HG03060 (cell line): Measurements from ENCODE around the gene SORCS1.

Experiments
- ATAC-seq: cut with Tn5 transposase; IDR thresholded peaks from one replicate; pipeline ENCODE4 v1.9.1; 2021; ENCODE audit warnings: low read depth, moderate number of reproducible peaks; ENCODE audit not compliant: unreplicated experiment

The SORCS1 gene

GRCh38 chr10:106775127-106775526, 389.4 kb downstream of the SORCS1 start:
- no peak for ATAC-seq

GRCh38 chr10:106772957-106773356, 391.5 kb downstream of the SORCS1 start:
- no peak for ATAC-seq

- ATAC-seq: no peak
Measured at GRCh38 chr10:106771154-106771553, 393.4 kb downstream of the SORCS1 start.

DNA sequence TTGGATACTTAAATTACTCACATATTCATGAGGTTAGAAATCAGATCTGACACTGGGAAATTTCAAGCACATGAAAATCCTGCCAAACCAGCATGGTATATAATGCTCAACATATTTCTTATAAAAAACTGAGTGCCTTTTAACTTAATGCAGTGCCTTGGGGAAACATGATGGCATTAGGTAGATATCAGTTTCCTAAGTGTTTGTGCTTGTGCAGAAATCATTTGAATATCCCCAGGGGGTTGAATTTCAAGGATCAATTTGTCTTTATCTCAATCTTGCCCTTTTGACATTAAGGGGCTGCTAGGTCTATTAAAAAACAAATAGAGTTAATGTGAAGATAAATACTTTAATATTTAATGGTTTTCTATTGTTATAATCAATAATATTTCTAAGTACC, 396.3 kb downstream of the SORCS1 start:
- ATAC-seq: no peak

- no peak for ATAC-seq
Measured at GRCh38 chr10:106765928-106766327, 398.6 kb downstream of the SORCS1 start.

DNA sequence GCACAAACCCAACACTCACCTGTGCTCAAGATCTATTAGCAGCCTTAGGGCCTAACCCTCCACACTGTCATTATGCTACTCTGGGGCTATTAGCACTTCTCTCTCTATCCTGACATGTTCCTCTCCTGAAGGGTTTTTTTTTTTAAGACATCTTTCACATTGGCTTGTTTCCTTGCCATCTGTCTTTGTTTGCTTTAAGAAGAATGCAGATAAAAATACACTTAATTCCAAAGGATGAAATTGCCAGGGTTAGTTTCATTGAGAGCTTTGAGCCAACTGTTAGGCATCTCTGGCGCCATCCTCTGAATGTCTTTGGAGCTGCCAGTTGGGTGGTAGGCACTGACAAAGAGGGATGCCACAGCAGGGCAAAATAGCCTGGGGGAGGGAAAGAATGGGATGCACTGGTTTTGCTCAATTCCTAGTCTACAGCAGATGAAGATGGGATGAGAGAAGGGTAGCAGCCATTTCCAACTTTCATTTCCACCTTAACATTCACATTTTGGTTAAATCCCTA, 399.2 kb downstream of the SORCS1 start:
- ATAC-seq: no peak

DNA sequence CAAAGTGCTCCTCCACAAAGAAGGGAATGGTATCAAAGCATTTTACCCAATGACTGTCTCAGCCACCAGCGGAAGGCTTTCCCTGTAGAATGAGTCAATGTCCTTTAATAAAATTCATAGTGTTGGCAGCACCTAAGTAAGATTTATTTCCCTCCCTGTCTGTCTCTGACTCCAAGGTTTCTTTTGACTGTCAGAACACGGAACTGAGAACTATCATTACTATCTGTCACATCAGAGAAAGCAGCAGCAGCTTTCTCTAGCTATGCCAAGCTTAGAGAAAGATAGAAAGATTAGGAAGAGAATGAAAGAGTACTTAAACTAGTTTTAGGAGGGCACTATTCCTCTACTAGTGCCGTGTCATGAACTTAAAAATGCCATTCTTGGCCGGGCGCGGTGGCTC, 400.1 kb downstream of the SORCS1 start:
- ATAC-seq: no peak

DNA sequence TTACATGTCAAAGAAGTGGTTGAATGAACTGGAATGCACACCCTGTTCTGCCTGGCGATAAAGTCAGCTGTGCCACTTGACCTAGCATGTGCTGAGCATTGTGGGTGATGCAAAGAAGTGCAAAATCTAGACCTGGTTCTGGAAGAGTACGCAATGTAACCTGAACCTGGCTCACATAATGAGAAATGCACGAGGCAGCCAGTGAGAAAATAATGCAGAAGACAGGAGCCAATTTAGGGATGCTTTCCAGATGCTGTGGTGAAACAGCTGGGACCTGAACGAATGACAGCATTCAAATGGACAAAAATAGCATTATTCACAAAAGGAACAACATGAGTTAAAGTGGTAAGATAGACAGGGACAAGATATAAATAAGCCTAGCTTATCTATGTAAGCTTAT, 402.6 kb downstream of the SORCS1 start:
- ATAC-seq: no peak

DNA sequence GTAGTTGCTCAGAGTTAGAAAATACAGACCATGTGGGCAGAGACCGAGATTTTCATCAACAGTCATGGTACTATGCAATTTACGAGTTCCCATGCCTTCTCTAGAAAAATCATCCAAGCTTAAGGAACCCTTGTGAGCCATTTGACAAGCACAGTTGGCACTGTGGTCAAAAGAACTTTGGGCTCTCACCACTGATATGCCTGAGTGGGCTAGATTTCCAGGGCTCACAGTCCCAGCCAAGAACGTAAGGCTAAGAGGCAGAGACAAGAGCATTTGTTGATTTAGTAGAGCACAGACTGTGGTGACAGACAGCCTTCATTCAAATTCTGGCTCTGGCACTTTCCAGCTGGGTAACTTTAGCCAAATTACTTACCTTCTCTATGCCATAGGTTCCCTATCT, 407.0 kb downstream of the SORCS1 start:
- ATAC-seq: no peak

- no peak for ATAC-seq
Measured at GRCh38 chr10:106751091-106751490, 413.4 kb downstream of the SORCS1 start.

- ATAC-seq: no peak
Measured at GRCh38 chr10:106746868-106747267, 417.6 kb downstream of the SORCS1 start.

DNA sequence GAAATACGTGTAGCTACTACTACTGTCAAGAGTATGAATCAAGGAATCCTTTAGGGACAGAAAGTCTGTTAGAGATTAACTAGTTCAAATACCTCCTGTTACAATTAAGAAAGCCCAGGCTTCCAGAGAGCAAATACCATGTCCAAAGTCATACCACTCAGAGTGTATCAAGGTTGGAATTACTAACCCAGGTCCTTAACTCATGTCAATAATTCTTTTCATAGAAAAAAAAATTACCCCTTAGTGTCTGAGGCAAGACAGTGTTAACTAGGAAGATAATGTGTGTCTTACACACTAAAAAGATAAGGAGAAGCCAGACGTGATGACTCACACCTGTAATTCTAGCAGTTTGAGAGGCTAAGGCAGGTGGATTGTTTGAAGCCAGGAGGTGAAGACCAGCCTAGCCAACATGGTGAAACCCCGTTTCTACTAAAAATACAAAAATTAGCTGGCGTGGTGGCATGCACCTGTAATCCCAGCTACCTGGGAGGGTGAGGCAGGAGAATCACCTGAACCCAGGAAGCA, 423.4 kb downstream of the SORCS1 start:
- ATAC-seq: no peak

- no peak for ATAC-seq
Measured at GRCh38 chr10:106740071-106740470, 424.4 kb downstream of the SORCS1 start.

GRCh38 chr10:106734220-106734619, 430.3 kb downstream of the SORCS1 start:
- ATAC-seq: no peak

DNA sequence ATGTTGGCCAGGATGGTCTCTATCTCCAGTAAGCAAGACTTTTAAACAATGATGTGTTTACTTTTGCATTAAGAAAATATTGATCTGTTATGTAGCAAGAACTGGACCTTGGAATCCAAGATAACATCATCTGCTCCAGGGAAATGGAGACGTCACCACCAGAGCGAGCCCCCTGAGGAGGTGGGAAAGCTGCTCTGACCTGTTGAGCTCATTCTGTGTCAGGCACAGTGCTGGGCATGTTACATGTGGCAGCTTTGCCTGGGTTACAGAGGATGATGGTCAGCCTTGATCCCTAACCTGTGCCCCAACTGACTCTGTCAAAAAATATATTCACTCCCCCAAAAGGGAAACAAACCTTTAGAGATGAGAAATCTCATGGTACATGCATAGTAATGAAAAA, 436.3 kb downstream of the SORCS1 start:
- ATAC-seq: no peak

GRCh38 chr10:106727170-106727569, 437.3 kb downstream of the SORCS1 start:
- no peak for ATAC-seq

DNA sequence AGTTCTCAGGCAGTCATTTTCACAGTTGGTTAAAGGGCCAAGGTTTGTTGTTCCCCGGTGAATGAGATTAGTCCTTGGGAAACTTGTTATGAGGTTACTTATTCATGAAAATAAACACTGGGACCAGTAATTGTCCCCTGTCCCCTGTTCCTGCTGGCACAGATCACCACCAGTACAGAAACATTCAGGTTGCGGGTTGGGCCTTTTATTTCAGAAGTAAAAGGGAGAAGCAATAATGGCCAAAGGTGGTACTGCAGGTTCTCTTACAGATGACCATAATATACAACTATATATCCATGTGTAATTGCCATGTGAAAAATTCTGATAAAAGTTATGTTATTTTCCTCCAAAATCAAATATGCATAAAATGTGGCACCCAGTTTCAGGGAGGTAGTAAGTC, 442.0 kb downstream of the SORCS1 start:
- no peak for ATAC-seq

- no peak for ATAC-seq
Measured at GRCh38 chr10:106720683-106721082, 443.8 kb downstream of the SORCS1 start.

DNA sequence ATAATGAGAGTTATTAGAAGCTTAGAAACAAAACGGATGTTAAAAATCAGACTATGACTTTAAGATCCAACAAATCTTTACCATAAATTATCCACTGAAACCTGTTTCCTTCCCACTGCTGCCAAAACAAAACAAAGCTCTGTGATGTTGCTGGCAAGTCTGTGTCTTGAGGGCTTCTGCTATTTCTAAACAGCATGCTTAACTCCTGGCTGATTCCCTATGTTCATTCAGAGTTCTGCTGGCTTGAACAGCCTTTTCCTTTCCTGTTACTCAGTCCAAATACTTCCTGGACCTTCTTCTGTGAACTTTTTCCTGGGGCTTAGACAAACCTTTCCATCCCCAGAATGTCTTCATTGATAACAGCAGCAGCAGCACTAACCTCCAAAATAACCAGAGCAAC, 448.1 kb downstream of the SORCS1 start:
- no peak for ATAC-seq

DNA sequence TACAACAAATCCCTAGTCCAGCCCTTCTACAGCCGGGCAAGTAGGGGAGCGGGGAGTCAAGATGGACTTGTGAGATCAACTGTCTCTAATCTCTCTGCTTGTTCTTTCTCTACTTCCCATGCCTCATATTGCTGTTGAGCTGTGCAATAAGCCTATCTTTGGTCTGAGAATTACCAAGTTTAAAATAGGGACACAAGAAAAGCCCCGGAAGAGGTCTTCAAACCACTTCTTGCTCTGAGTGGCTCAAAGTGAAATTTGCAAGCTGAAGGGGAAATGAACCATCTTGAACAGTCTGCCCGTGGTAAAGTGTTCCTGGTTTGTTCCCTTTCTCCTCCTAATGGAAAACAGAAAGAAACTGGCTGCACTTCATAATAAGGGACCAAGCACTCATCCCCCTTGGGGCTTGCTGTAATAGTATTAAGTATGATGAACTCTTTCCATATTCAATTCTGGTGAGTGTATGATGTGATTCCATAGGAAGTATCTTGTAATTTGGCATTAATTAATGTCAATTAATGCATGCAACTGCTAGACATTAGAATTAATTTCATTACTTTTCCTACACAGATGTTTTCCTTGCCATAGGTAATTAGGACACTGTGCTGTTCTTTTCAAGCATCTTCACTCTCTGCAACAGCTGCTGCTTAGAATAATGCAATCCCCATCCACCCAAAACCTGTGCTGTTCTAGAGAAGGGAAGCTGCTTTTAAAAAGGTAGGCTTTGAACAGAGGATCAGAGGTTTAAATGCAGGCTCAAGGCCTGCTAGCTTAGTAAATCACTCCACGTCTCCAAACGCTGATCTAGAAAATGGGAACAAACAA, 449.6 kb downstream of the SORCS1 start:
- ATAC-seq: no peak

- no peak for ATAC-seq
Measured at GRCh38 chr10:106713846-106714245, 450.7 kb downstream of the SORCS1 start.

- no peak for ATAC-seq
Measured at GRCh38 chr10:106712988-106713387, 451.5 kb downstream of the SORCS1 start.
